HepG2 (cell line): ENCODE results near the gene ZNF503. TPM values are rescaled to one million over a fixed set of nuclear protein-coding genes. Genes with fewer than 3 reads are reported as not detected.

Experiments used
- DMAP1 ChIP-seq: IDR thresholded peaks from 2 replicates; pipeline ENCODE4 v1.6.1; 2016
- DPF2 ChIP-seq: sonication (generic); formaldehyde crosslinking; IDR thresholded peaks from 2 replicates; pipeline ENCODE4 v1.4.0; 2020; ENCODE audit warnings: mild to moderate bottlenecking, low read depth, missing genetic modification reagents, borderline replicate concordance
- KMT2B ChIP-seq: IDR thresholded peaks from 2 replicates; pipeline ENCODE4 v1.6.1; 2016; ENCODE audit warnings: missing genetic modification reagents, missing compliant biosample characterization
- NFE2L2 ChIP-seq: fragments of 150-350 bp; IDR thresholded peaks from 2 replicates; pipeline ENCODE4 v1.6.1; 2014; ENCODE audit warnings: low read length
- PAX8 ChIP-seq: sonication (generic); formaldehyde crosslinking; IDR thresholded peaks from 2 replicates; pipeline ENCODE4 v1.8.0; 2022; ENCODE audit warnings: mild to moderate bottlenecking, missing genetic modification reagents, borderline replicate concordance
- PRMT3 ChIP-seq: sonication (generic); formaldehyde crosslinking; IDR thresholded peaks from 2 replicates; pipeline ENCODE4 v1.8.1; 2022; ENCODE audit warnings: low read depth, mild to moderate bottlenecking, moderate library complexity, missing genetic modification reagents, borderline replicate concordance
- RFX3 ChIP-seq: IDR thresholded peaks from 2 replicates; pipeline ENCODE4 v1.6.1; 2016; ENCODE audit warnings: missing biosample characterization, missing genetic modification reagents
- SAFB2 ChIP-seq: sonication (generic); formaldehyde crosslinking; IDR thresholded peaks from 2 replicates; pipeline ENCODE4 v1.5.1; 2020; ENCODE audit warnings: missing genetic modification reagents, low read depth, mild to moderate bottlenecking, borderline replicate concordance
- ZC3H4 ChIP-seq: sonication (generic); formaldehyde crosslinking; IDR thresholded peaks from 2 replicates; pipeline ENCODE4 v1.4.0; 2020; ENCODE audit warnings: missing genetic modification reagents, borderline replicate concordance
- ZFP62 ChIP-seq: sonication (generic); formaldehyde crosslinking; IDR thresholded peaks from 2 replicates; pipeline ENCODE4 v1.4.0; 2020; ENCODE audit warnings: missing genetic modification reagents
- ZMYM3 ChIP-seq: sonication (generic); formaldehyde crosslinking; IDR thresholded peaks from 2 replicates; pipeline ENCODE4 v1.5.1; 2020; ENCODE audit warnings: mild to moderate bottlenecking, missing genetic modification reagents
- ZNF234 ChIP-seq: sonication (generic); formaldehyde crosslinking; conservative IDR thresholded peaks from 2 replicates; pipeline ENCODE4 v1.5.1; 2020; ENCODE audit warnings: mild to moderate bottlenecking, missing genetic modification reagents
- ZNF274 ChIP-seq: sonication (generic); formaldehyde crosslinking; IDR thresholded peaks from 2 replicates; pipeline ENCODE4 v1.5.1; 2020; ENCODE audit warnings: mild to moderate bottlenecking, missing genetic modification reagents
- ZNF337 ChIP-seq: sonication (generic); formaldehyde crosslinking; IDR thresholded peaks from 2 replicates; pipeline ENCODE4 v1.5.1; 2020; ENCODE audit warnings: missing genetic modification reagents, low read depth, mild to moderate bottlenecking, borderline replicate concordance
- ZNF496 ChIP-seq: sonication (generic); formaldehyde crosslinking; IDR thresholded peaks from 2 replicates; pipeline ENCODE4 v1.8.1; 2023; ENCODE audit warnings: mild to moderate bottlenecking, moderate library complexity, missing genetic modification reagents; ENCODE audit not compliant: insufficient replicate concordance
- ZNF792 ChIP-seq: IDR thresholded peaks from 2 replicates; pipeline ENCODE4 v1.6.1; 2016
- ZSCAN30 ChIP-seq: sonication (generic); formaldehyde crosslinking; IDR thresholded peaks from 2 replicates; pipeline ENCODE4 v1.5.0; 2020; ENCODE audit warnings: mild to moderate bottlenecking, missing genetic modification reagents
- polyA plus RNA-seq, 8 experiments: library from polyadenylated mRNA; depleted of rRNA in 3 of 8; stranded (reverse) in 7 of 8; unstranded in 1 of 8; fragments of >200 nt; fragmentation: Illumina TruSeq in 4 of 8; extraction: Trizol in 4 of 8; gene quantifications; 2 replicates each; pipeline versions ENCODE4 v1.2.1 to v1.2.3, GENCODE V29; 2011 to 2016; ENCODE audit warnings: low read depth in 4 of 8, missing spikeins in 1 of 8, mixed read lengths in 1 of 8; ENCODE audit not compliant: insufficient read depth in 1 of 8
- total RNA-seq, 5 experiments: library from RNA; depleted of rRNA; stranded (reverse); fragments of >200 nt; fragmentation: Illumina TruSeq; extraction: Trizol; gene quantifications; 2 replicates each; pipeline ENCODE4 v1.2.3, GENCODE V29; 2016; ENCODE audit warnings: low read depth in 1 of 5
- TF ChIP-seq, protein P1 (sequence below): IDR thresholded peaks from 2 replicates; pipeline ENCODE4 v1.6.1; 2016; ENCODE audit warnings: low read depth, control low read depth
- TF ChIP-seq, protein P2 (sequence below): sonication (generic); formaldehyde crosslinking; conservative IDR thresholded peaks from 2 replicates; pipeline ENCODE4 v1.4.0; 2020; ENCODE audit warnings: missing genetic modification reagents
- TF ChIP-seq, protein P3 (sequence below): sonication (generic); formaldehyde crosslinking; IDR thresholded peaks from 2 replicates; pipeline ENCODE4 v1.5.1; 2020; ENCODE audit warnings: missing genetic modification reagents, mild to moderate bottlenecking, borderline replicate concordance
- TF ChIP-seq, protein P4 (sequence below): sonication (generic); formaldehyde crosslinking; IDR thresholded peaks from 2 replicates; pipeline ENCODE4 v1.4.0; 2020; ENCODE audit warnings: missing genetic modification reagents
- TF ChIP-seq, protein P5 (sequence below): sonication (generic); formaldehyde crosslinking; IDR thresholded peaks from 2 replicates; pipeline ENCODE4 v1.9.0; 2022; ENCODE audit warnings: missing genetic modification reagents, mild to moderate bottlenecking, borderline replicate concordance

The ZNF503 gene
- total and polyA plus RNA-seq, 2 of the 13 experiments (the other 11 are each of a cell fraction or from before 2014, with no cell fraction given) = 2.7 to 8.3 TPM

DNA sequence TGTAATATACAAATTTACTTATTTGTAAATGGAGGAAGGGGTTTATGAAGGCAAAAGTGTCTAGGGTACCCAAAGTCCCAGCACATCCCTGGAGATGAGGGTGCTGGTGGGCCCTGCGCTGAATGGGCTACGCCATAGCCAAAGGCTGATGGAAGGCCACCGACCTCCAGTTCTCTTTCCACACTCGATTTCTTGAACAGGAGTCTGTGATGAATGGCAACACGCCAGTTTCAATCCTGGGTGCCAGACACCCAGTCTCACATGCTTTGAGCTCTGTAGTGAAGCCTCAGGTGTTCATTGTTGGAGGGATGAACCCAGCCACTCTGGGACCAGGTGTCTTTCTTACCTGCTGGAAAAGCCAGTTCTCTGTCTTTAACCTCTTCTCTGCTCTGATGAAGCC is 30.6 kb upstream of the ZNF503 start (continued):
- TF ChIP-seq, protein P1, sequence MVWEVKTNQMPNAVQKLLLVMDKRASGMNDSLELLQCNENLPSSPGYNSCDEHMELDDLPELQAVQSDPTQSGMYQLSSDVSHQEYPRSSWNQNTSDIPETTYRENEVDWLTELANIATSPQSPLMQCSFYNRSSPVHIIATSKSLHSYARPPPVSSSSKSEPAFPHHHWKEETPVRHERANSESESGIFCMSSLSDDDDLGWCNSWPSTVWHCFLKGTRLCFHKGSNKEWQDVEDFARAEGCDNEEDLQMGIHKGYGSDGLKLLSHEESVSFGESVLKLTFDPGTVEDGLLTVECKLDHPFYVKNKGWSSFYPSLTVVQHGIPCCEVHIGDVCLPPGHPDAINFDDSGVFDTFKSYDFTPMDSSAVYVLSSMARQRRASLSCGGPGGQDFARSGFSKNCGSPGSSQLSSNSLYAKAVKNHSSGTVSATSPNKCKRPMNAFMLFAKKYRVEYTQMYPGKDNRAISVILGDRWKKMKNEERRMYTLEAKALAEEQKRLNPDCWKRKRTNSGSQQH = no peak
- TF ChIP-seq, protein P2, sequence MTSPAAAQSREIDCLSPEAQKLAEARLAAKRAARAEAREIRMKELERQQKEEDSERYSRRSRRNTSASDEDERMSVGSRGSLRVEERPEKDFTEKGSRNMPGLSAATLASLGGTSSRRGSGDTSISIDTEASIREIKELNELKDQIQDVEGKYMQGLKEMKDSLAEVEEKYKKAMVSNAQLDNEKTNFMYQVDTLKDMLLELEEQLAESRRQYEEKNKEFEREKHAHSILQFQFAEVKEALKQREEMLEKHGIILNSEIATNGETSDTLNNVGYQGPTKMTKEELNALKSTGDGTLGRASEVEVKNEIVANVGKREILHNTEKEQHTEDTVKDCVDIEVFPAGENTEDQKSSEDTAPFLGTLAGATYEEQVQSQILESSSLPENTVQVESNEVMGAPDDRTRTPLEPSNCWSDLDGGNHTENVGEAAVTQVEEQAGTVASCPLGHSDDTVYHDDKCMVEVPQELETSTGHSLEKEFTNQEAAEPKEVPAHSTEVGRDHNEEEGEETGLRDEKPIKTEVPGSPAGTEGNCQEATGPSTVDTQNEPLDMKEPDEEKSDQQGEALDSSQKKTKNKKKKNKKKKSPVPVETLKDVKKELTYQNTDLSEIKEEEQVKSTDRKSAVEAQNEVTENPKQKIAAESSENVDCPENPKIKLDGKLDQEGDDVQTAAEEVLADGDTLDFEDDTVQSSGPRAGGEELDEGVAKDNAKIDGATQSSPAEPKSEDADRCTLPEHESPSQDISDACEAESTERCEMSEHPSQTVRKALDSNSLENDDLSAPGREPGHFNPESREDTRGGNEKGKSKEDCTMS (CRISPR knock-in tag) = no peak
- TF ChIP-seq KMT2B (CRISPR knock-in tag) (no peak), ZSCAN30 (CRISPR knock-in tag) (no peak), DPF2 (CRISPR knock-in tag) (no peak), ZMYM3 (CRISPR knock-in tag) (no peak), ZNF792 (CRISPR knock-in tag) (no peak), NFE2L2 (no peak), PRMT3 (no peak), ZNF496 (CRISPR knock-in tag) (no peak), DMAP1 (CRISPR knock-in tag) (0 out of 2 replicates have a peak, but pooled peaks have one; percentile 35), ZNF337 (CRISPR knock-in tag) (no peak), ZC3H4 (peak; percentile 52; the same call in 1 of the 2 replicates), ZFP62 (CRISPR knock-in tag) (no peak), RFX3 (CRISPR knock-in tag) (no peak), SAFB2 (CRISPR knock-in tag) (no peak), ZNF234 (no peak), PAX8 (no peak), ZNF274 (CRISPR knock-in tag) (0 out of 2 replicates have a peak, but pooled peaks have one; percentile 9)
- TF ChIP-seq, protein P3, sequence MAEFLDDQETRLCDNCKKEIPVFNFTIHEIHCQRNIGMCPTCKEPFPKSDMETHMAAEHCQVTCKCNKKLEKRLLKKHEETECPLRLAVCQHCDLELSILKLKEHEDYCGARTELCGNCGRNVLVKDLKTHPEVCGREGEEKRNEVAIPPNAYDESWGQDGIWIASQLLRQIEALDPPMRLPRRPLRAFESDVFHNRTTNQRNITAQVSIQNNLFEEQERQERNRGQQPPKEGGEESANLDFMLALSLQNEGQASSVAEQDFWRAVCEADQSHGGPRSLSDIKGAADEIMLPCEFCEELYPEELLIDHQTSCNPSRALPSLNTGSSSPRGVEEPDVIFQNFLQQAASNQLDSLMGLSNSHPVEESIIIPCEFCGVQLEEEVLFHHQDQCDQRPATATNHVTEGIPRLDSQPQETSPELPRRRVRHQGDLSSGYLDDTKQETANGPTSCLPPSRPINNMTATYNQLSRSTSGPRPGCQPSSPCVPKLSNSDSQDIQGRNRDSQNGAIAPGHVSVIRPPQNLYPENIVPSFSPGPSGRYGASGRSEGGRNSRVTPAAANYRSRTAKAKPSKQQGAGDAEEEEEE = no peak
- TF ChIP-seq, protein P4, sequence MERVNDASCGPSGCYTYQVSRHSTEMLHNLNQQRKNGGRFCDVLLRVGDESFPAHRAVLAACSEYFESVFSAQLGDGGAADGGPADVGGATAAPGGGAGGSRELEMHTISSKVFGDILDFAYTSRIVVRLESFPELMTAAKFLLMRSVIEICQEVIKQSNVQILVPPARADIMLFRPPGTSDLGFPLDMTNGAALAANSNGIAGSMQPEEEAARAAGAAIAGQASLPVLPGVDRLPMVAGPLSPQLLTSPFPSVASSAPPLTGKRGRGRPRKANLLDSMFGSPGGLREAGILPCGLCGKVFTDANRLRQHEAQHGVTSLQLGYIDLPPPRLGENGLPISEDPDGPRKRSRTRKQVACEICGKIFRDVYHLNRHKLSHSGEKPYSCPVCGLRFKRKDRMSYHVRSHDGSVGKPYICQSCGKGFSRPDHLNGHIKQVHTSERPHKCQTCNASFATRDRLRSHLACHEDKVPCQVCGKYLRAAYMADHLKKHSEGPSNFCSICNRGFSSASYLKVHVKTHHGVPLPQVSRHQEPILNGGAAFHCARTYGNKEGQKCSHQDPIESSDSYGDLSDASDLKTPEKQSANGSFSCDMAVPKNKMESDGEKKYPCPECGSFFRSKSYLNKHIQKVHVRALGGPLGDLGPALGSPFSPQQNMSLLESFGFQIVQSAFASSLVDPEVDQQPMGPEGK = no peak
- TF ChIP-seq, protein P5, sequence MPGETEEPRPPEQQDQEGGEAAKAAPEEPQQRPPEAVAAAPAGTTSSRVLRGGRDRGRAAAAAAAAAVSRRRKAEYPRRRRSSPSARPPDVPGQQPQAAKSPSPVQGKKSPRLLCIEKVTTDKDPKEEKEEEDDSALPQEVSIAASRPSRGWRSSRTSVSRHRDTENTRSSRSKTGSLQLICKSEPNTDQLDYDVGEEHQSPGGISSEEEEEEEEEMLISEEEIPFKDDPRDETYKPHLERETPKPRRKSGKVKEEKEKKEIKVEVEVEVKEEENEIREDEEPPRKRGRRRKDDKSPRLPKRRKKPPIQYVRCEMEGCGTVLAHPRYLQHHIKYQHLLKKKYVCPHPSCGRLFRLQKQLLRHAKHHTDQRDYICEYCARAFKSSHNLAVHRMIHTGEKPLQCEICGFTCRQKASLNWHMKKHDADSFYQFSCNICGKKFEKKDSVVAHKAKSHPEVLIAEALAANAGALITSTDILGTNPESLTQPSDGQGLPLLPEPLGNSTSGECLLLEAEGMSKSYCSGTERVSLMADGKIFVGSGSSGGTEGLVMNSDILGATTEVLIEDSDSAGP = 0 out of 2 replicates have a peak, but pooled peaks have one; percentile 1
